ENCODE measurements around the gene LIFR.

Gene LIFR

DNA sequence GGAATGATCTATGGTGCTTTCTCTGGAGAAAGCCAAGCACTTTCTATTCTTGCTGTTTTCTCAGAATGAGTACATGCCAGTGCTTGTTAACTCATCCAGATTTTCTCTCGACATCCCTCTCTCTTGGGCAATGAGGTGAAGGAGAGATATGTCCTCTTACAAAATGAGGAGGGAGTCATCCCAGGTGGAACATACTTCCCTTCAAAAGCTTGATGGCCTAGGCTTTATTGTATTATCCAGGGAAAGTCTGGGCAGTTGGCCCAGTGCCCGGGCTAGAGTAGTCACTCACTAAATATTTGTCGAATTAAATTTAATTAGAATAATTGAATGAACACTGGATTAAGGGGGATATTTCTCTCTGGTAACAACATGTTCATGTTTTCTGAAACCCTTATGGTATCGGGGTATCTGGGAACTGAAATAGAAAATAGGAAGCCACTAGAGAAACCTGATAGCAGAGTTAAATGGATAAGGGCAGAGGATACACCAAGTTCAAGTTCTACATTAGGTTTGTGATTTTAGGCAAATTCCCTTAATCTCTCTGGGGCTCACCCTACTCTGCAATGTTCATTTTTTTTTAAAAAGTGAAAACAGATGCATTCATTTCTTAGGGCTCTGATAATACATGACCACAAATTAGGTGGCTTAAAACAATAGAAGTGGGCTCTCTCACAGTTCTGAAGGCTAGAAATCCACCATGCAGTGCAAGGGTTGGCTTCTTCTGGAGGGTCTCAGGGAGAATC lies 99.6 kb downstream of the LIFR start:
- no peaks in the 10 kb centered on the region for H3K9me3 ChIP-seq (replicated peaks; ENCODE audit: low read length)
- no peaks in the 10 kb centered on the region for H3K4me1 ChIP-seq (ENCODE audit: control insufficient read depth, insufficient read depth, low read length)
- H3K9ac ChIP-seq (ENCODE audit: low read depth, low read length) = no peak overlapping the region
- H3K27me3 ChIP-seq (ENCODE audit: control insufficient read depth, insufficient read depth, low read length) = no peaks in the 10 kb centered on the region
- no peak overlapping the region for H3K4me3 ChIP-seq (ENCODE audit: low read length)
- no peak overlapping the region for H3K4me2 ChIP-seq (ENCODE audit: low read length)
- H3K36me3 ChIP-seq (ENCODE audit: insufficient read depth, low read length) = peaks cover 45% of the 10 kb centered on the region

DNA sequence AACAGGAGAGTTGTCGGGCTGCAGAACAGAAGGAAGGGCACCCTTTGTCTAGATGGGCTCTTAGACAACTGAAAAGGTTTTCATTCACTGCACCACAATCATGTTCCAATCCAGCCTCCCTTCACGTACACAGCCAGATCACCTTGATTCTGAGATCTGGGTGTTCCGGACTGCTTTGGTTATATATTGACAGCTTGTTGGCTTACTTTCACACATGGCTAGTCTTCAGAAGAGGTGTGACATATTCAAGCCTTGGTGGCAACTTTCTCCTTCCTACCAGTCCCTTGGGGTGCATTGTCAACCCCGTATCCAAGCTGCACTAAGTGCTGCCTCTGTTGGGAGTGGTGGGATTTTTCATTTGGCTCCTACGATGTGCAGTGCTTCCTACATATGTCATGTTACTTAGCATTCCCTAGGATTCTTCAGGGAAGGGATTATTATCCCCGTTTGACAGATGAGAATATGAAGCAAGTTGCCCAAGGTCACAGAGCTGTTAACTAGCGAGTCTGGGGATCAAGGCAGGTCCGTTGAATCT lies 100.6 kb downstream of the LIFR start:
- H3K4me3 ChIP-seq (ENCODE audit: low read length) = no peak overlapping the region
- no peak overlapping the region for H3K4me2 ChIP-seq (ENCODE audit: low read length)
- H3K9me3 ChIP-seq (replicated peaks; ENCODE audit: low read length) = no peaks in the 10 kb centered on the region
- H3K36me3 ChIP-seq (ENCODE audit: insufficient read depth, low read length) = peaks cover 45% of the 10 kb centered on the region
- H3K9ac ChIP-seq (ENCODE audit: low read depth, low read length) = no peak overlapping the region
- no peaks in the 10 kb centered on the region for H3K4me1 ChIP-seq (ENCODE audit: control insufficient read depth, insufficient read depth, low read length)
- H3K27me3 ChIP-seq (ENCODE audit: control insufficient read depth, insufficient read depth, low read length) = no peaks in the 10 kb centered on the region

DNA sequence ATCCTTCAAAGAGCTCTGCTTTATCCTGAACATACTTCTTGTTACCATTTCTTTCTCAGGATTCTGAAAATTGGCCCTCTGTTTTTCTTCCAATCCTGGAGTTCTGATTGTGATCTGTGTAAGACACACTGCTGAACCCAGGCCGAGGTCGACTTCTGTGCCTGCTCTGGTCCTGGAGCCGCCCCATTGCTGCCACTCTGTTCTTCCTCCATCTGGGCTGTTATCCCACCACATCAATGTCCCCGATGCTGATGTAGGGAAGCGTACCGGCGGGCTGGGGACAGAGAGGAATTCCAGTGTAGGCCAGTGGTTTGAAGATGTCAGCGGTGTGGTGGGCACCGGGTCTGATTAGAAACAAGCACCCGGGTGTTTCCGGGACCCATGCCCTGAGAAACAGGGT lies 102.5 kb downstream of the LIFR start:
- peaks cover 45% of the 10 kb centered on the region for H3K36me3 ChIP-seq (ENCODE audit: insufficient read depth, low read length)
- no peaks in the 10 kb centered on the region for H3K4me1 ChIP-seq (ENCODE audit: control insufficient read depth, insufficient read depth, low read length)
- H3K4me2 ChIP-seq (ENCODE audit: low read length) = no peak overlapping the region
- H3K9ac ChIP-seq (ENCODE audit: low read depth, low read length) = no peak overlapping the region
- H3K4me3 ChIP-seq (ENCODE audit: low read length) = no peak overlapping the region
- no peaks in the 10 kb centered on the region for H3K27me3 ChIP-seq (ENCODE audit: control insufficient read depth, insufficient read depth, low read length)
- H3K9me3 ChIP-seq (replicated peaks; ENCODE audit: low read length) = no peaks in the 10 kb centered on the region

DNA sequence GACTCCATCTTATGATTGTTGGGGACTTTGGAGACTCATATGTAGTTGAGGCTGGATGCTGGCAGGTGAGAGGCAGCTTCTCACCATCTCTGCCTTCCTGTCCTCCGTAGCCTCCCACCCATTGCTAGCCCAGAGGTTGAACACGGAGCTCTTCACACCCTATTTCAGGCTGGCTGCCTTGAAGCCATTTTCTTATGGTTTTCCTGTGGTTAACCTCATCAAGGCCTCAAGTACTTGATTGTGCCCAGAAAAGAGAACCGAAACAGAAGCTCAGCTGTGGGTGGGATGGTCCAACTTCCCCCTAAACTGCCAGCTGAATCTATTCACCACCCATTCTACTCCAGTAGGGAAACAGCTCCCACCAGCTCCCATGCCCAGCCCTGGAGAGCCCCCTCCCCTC lies 102.9 kb downstream of the LIFR start:
- H3K4me1 ChIP-seq (ENCODE audit: control insufficient read depth, insufficient read depth, low read length) = no peaks in the 10 kb centered on the region
- no peak overlapping the region for H3K9ac ChIP-seq (ENCODE audit: low read depth, low read length)
- H3K4me3 ChIP-seq (ENCODE audit: low read length) = no peak overlapping the region
- H3K36me3 ChIP-seq (ENCODE audit: insufficient read depth, low read length) = peaks cover 45% of the 10 kb centered on the region
- no peaks in the 10 kb centered on the region for H3K27me3 ChIP-seq (ENCODE audit: control insufficient read depth, insufficient read depth, low read length)
- no peak overlapping the region for H3K4me2 ChIP-seq (ENCODE audit: low read length)
- no peaks in the 10 kb centered on the region for H3K9me3 ChIP-seq (replicated peaks; ENCODE audit: low read length)

DNA sequence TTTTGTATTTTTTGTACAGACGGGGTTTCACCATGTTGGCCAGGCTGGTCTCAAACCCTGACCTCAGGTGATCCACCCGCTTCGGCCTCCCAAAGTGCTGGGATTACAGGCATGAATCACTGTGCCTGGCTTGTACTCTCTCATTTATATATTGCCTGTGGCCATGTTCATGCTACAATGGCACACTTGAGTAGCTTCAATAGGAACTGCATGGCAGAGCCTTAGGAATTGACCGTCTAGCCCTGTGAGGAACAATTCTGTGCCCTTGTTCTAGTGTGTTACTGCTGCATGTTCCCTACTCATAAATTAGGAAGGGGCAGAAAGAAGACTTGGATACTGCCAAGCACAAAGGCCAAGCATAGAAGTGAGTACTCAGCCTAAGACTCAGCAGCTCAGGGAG lies 104.2 kb downstream of the LIFR start:
- Histone ChIP-seq H3K4me3 (ENCODE audit: low read length) (no peak overlapping the region), H3K36me3 (ENCODE audit: insufficient read depth, low read length) (peaks cover 40% of the 10 kb centered on the region), H3K9ac (ENCODE audit: low read depth, low read length) (no peak overlapping the region), H3K9me3 (replicated peaks; ENCODE audit: low read length) (no peaks in the 10 kb centered on the region), H3K4me1 (ENCODE audit: control insufficient read depth, insufficient read depth, low read length) (peaks cover under 1% of the 10 kb centered on the region), H3K4me2 (ENCODE audit: low read length) (no peak overlapping the region), H3K27me3 (ENCODE audit: control insufficient read depth, insufficient read depth, low read length) (no peaks in the 10 kb centered on the region)

DNA sequence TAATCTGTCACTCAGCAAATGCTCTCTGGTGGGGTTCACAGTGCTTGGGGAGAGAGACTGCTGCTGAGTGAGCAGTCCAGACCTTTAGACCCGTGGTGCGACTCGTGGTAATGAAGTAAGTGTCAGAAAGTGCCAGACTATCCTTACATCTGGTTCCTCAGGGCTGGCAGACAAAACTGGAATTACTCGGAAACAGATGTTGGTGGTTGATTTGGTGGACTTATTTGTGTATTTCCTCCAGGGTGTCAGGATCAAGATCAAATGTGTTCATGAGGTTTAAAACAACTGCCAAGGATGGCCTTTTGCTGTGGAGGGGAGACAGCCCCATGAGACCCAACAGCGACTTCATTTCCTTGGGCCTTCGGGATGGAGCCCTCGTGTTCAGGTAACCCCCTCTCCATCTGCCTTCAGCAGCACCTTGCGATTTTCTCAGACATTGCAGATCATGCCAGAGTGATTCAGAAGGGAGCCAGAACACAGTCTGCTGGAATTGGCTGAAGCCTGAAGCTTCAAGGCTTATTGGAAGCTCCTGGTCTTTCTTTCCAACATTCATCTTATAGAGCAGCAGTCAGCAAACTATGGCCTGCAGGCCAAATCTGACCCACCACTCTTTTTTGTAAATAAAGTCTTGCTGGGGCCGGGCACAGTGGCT lies 105.2 kb downstream of the LIFR start:
- H3K4me2 ChIP-seq (ENCODE audit: low read length) = no peak overlapping the region
- peaks cover 40% of the 10 kb centered on the region for H3K36me3 ChIP-seq (ENCODE audit: insufficient read depth, low read length)
- H3K9me3 ChIP-seq (replicated peaks; ENCODE audit: low read length) = no peaks in the 10 kb centered on the region
- no peak overlapping the region for H3K9ac ChIP-seq (ENCODE audit: low read depth, low read length)
- no peaks in the 10 kb centered on the region for H3K27me3 ChIP-seq (ENCODE audit: control insufficient read depth, insufficient read depth, low read length)
- peaks cover 9% of the 10 kb centered on the region for H3K4me1 ChIP-seq (ENCODE audit: control insufficient read depth, insufficient read depth, low read length)
- no peak overlapping the region for H3K4me3 ChIP-seq (ENCODE audit: low read length)

DNA sequence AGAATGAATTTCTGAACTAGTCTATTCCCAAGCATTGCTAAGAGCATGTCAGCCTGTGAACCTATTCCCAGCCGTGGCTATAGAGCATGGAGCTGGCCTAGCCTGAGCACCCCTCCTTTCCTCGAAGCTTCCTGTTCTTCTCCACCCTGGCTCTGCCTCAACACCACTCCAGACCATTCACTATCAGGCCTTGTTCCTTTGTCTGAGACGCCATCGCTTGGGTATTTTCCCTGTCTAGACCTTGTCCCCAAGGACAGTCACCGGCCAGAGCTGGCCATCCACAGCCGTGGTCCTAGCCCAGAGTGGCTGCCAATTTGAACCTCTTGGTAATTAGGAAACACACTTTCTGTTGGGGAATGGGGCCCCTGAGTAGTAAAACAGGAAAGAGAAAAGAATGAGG lies 105.8 kb downstream of the LIFR start:
- Histone ChIP-seq H3K4me2 (ENCODE audit: low read length) (no peak overlapping the region), H3K9ac (ENCODE audit: low read depth, low read length) (no peak overlapping the region), H3K4me1 (ENCODE audit: control insufficient read depth, insufficient read depth, low read length) (peaks cover 9% of the 10 kb centered on the region), H3K4me3 (ENCODE audit: low read length) (no peak overlapping the region), H3K27me3 (ENCODE audit: control insufficient read depth, insufficient read depth, low read length) (no peaks in the 10 kb centered on the region), H3K9me3 (replicated peaks; ENCODE audit: low read length) (no peaks in the 10 kb centered on the region), H3K36me3 (ENCODE audit: insufficient read depth, low read length) (peaks cover 35% of the 10 kb centered on the region)

DNA sequence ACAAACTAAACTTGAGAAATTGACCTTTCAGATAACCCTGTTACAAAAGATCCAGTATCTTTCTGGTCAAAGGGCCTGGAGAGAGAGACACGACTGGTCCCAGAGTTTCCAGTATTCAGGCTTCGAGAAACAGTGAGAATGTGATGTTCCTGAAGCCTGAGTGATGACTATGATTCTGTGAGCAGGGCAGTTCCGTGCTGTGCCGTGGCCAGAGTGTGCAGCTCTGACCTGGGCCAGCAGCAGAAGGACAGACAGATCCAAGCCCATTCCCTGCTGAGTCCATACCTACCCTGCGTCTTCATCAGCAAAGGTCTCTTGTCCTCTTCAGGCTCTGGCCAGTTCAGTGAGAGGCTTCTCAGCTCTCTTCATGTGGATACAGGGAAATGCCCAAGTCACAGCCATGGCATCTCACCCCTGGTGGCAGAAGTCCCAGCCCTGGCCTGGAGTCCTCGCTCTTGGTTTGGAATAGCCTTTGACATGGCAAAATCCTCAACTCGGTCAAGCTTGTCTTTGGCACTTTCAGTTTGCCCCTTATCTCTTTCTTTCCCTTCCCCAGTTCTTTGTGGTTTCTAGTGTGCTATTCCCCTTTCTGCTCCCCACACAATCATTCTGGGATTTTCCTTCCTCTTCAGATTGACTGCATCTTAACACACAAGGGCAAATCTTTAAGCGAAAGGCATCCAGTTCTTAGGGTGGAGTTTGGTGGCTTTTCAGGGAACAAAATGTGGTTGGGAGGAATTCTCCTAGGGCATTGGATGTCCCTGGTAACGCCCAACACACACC lies 107.7 kb downstream of the LIFR start:
- Histone ChIP-seq H3K9ac (ENCODE audit: low read depth, low read length) (no peak overlapping the region), H3K9me3 (replicated peaks; ENCODE audit: low read length) (no peaks in the 10 kb centered on the region), H3K27me3 (ENCODE audit: control insufficient read depth, insufficient read depth, low read length) (no peaks in the 10 kb centered on the region), H3K4me2 (ENCODE audit: low read length) (no peak overlapping the region), H3K4me1 (ENCODE audit: control insufficient read depth, insufficient read depth, low read length) (peaks cover 15% of the 10 kb centered on the region), H3K36me3 (ENCODE audit: insufficient read depth, low read length) (peaks cover 32% of the 10 kb centered on the region), H3K4me3 (ENCODE audit: low read length) (no peak overlapping the region)

DNA sequence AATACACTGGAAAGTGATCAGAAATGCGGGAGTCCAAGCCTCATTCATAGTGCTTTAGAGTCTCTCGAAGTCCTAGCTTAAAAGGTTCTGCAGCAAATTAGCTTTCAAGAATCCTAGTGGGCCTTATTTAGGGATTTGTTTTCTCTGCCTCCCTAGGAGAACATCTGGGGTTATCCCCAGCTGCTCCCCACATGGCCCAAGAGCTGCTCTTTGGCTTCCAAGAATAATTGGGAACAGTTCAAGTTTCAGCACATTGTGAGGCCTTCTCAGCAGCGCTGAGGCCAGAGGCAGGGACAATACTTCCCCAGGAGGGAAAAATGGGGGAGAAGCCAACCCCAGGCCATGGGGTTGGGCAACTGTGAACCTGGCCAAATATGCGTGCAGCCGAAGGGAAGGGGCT lies 108.7 kb downstream of the LIFR start:
- Histone ChIP-seq H3K9ac (ENCODE audit: low read depth, low read length) (no peak overlapping the region), H3K27me3 (ENCODE audit: control insufficient read depth, insufficient read depth, low read length) (no peaks in the 10 kb centered on the region), H3K4me2 (ENCODE audit: low read length) (no peak overlapping the region), H3K4me1 (ENCODE audit: control insufficient read depth, insufficient read depth, low read length) (peaks cover 15% of the 10 kb centered on the region), H3K36me3 (ENCODE audit: insufficient read depth, low read length) (peaks cover 22% of the 10 kb centered on the region), H3K9me3 (replicated peaks; ENCODE audit: low read length) (no peaks in the 10 kb centered on the region), H3K4me3 (ENCODE audit: low read length) (no peak overlapping the region)

DNA sequence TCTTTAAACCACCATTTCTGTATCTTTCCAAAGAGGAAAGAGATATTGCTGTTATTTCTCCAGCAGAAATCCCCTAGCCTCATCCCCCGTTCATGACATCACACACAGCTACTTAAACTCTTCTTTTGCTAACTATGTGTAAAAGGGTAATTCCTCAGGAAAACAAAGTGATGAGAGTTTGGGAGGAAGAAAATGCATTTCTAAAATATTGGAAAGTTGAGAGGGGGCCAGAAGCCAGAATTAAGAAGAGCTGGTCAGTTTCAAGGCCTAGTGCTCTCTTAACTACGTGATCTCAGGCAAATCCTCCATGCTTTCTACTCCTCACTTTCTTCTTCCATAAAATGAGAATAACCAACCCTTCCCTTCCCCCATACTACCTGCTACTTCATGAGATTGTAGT lies 109.4 kb downstream of the LIFR start:
- Histone ChIP-seq H3K36me3 (ENCODE audit: insufficient read depth, low read length) (peaks cover 16% of the 10 kb centered on the region), H3K4me2 (ENCODE audit: low read length) (peak overlapping the region; percentile 95), H3K4me1 (ENCODE audit: control insufficient read depth, insufficient read depth, low read length) (peaks cover 15% of the 10 kb centered on the region), H3K9ac (ENCODE audit: low read depth, low read length) (peak overlapping the region; percentile 94), H3K9me3 (replicated peaks; ENCODE audit: low read length) (no peaks in the 10 kb centered on the region), H3K4me3 (ENCODE audit: low read length) (peak overlapping the region; percentile 86), H3K27me3 (ENCODE audit: control insufficient read depth, insufficient read depth, low read length) (no peaks in the 10 kb centered on the region)

DNA sequence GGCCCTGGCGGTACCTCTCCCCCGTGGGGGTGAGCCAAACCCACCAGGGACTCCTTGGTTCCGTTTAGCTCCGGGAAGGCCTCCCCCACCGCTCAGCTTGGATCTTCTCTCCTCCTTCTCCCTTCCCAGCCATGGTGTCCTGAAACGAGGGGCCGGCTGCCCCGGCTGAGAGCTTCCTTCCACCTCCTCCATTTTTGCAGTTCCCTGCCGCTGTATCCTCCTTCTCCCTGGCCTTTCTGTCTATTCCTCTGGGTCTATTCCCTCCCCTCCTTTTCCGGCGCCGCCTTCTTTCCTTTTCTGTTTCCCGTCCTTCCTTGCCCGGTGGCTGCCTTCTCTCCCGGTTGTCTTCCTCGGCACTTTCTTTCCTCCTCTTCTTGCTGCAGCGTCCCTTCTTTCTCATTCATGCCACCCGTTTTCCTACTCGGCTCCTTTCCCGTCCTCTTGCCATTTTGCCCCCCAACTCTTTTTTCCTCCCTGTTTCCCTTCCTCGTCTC lies 110.4 kb downstream of the LIFR start:
- H3K4me1 ChIP-seq (ENCODE audit: control insufficient read depth, insufficient read depth, low read length) = peaks cover 15% of the 10 kb centered on the region
- H3K36me3 ChIP-seq (ENCODE audit: insufficient read depth, low read length) = peaks cover 16% of the 10 kb centered on the region
- H3K4me2 ChIP-seq (ENCODE audit: low read length) = peak overlapping the region; percentile 95
- peak overlapping the region; percentile 94 for H3K9ac ChIP-seq (ENCODE audit: low read depth, low read length)
- H3K9me3 ChIP-seq (replicated peaks; ENCODE audit: low read length) = no peaks in the 10 kb centered on the region
- peak overlapping the region; percentile 86 for H3K4me3 ChIP-seq (ENCODE audit: low read length)
- no peaks in the 10 kb centered on the region for H3K27me3 ChIP-seq (ENCODE audit: control insufficient read depth, insufficient read depth, low read length)

Measured in skeletal muscle satellite cell (primary cell).